UCSD-AML1 (cell line): Measurements from ENCODE around the gene SLC17A4.

Source experiments
- DNase-seq: peaks from one replicate; lab custom pipeline; 2025; ENCODE audit not compliant: unreplicated experiment; lab: John Stamatoyannopoulos, UW

Gene SLC17A4

GRCh38 chr6:25804804-25805203 is 50.3 kb downstream of the SLC17A4 start:
- DNase-seq = no peak

GRCh38 chr6:25815194-25815593 is 60.7 kb downstream of the SLC17A4 start:
- no peak for DNase-seq

- no peak for DNase-seq
Observed at GRCh38 chr6:25816252-25816651, 61.7 kb downstream of the SLC17A4 start.

- no peak for DNase-seq
Observed at GRCh38 chr6:25821341-25821740, 66.8 kb downstream of the SLC17A4 start.

- no peak for DNase-seq
Observed at GRCh38 chr6:25829375-25829774, 74.8 kb downstream of the SLC17A4 start.

- DNase-seq = no peak
Observed at GRCh38 chr6:25830458-25830857, 75.9 kb downstream of the SLC17A4 start.
